Measurements from ENCODE around the gene FATE1.

DNA sequence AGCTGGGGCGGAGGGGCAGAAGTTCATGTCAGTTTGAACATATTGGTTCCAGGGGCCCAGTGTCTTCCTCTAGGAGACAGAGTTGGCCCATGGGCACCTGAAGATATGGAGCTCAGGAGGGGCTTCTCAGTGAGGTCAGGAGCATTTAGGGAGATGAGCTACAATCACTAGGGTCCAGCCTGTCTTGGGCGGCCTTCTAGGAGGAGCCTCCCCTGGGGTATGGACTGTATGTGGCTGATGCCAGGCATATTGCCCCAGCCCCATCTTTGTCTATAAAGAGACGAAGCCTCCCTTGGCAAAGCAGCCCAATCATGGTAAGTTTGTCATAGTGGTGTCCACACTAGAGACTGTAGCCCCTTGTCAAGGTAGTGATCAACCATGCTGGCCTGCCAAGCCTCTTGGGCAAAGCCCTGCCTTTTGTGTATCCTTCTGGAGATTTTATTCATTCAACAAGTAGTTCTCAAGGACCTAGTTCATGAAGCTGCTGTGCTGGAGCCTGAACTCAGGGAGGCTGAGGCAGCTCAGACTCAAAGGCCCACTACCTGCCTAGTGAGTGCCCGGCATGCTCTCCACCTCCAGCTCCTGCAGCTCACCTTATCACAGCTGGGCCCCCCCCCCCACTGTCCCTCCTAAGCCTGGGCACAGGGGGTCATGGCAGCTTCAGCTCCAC lies 13.4 kb downstream of the FATE1 start:
- TF ChIP-seq, protein P1, sequence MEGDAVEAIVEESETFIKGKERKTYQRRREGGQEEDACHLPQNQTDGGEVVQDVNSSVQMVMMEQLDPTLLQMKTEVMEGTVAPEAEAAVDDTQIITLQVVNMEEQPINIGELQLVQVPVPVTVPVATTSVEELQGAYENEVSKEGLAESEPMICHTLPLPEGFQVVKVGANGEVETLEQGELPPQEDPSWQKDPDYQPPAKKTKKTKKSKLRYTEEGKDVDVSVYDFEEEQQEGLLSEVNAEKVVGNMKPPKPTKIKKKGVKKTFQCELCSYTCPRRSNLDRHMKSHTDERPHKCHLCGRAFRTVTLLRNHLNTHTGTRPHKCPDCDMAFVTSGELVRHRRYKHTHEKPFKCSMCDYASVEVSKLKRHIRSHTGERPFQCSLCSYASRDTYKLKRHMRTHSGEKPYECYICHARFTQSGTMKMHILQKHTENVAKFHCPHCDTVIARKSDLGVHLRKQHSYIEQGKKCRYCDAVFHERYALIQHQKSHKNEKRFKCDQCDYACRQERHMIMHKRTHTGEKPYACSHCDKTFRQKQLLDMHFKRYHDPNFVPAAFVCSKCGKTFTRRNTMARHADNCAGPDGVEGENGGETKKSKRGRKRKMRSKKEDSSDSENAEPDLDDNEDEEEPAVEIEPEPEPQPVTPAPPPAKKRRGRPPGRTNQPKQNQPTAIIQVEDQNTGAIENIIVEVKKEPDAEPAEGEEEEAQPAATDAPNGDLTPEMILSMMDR (IDR thresholded peaks at IDR 0.05), result no peak
- TF ChIP-seq POLR2A (IDR thresholded peaks at IDR 0.05), result no peak
